Heart left ventricle (tissue), 13 donors: ENCODE data around the gene MUL1.

ENCODE experiments used
- CTCF ChIP-seq, 12 donors: fragments of 200-600 bp; sonication (generic) in 4 of 12; IDR thresholded peaks; one replicate each; pipeline versions ENCODE4 v1.5.0 to v1.8.0; 2018 to 2022; ENCODE audit warnings: antibody characterized with exemption in 12 of 12, mild to moderate bottlenecking in 5 of 12
- POLR2A ChIP-seq, 2 donors: fragments of 450-650 bp; IDR thresholded peaks; one replicate each; pipeline ENCODE4 v1.6.1; 2017; ENCODE audit warnings: antibody characterized with exemption in 2 of 2, mild to moderate bottlenecking in 2 of 2, moderate library complexity in 2 of 2
- donor health status: ischemic (EF 13 %, LVEDD 7.1; RV severe dilation, severe dysfunction).
- donor health status: DM: no; HTN: yes; CAD: no.
- donor health status: DM: no; HTN: no; CAD: no.
- donor health status: ischemic (EF 25% LVEDD 6.9; RV normal size, moderate dysfunction).
- donor health status: ischemic (EF 25% LVEDD 5.7; RV mildly dilated, moderate dysfunction).
- donor health status: ischemic (EF 35%, LVEDD 5.7; RV mildly dilated, moderate dysfunction).
- donor health status: nonischemic (EF 11% LVEDD 7.7; RV severe dilation, severe dysfunction).
- donor health status: DM: yes; HTN: yes; CAD: no.
- donor health status: PGD.
- donor health status: ischemic (EF 29% LVEDD 5.4; RV normal size, mild dysfunction).
- donor health status: nonischemic (EF 23%, LVEDD 6.1; RV moderate dilation, normal function).

GRCh38 chr1:20495661-20496060, 12.3 kb downstream of the MUL1 start:
- TF ChIP-seq CTCF (IDR thresholded peaks at IDR 0.05) (no peak), POLR2A (IDR thresholded peaks at IDR 0.05) (no peak)
